Activated CD8-positive, alpha-beta T cell treated with anti-CD3 and anti-CD28 coated beads, Interleukin-2, amount 10 ng/mL, durations not matched to agents 7 days and 5 days (primary cell): Measurements from ENCODE around the gene CRABP2. TPM values are rescaled to one million over a fixed set of nuclear protein-coding genes. Genes with fewer than 3 reads are reported as not detected.
A peak's percentile ranks its signal among the peaks of the same experiment; 100 is the strongest.

Experiments
- ATAC-seq: fragments of 150-1000 bp; cut with Tn5 transposase; one replicate; pipeline ENCODE4 v1.10.0; 2021; ENCODE audit warnings: moderate library complexity
- CTCF ChIA-PET: fragments of 350-600 bp; sonication (Branson Sonifier 250); formaldehyde crosslinking; loops from one replicate; lab custom pipeline; 2021; ENCODE audit warnings: antibody characterized with exemption; lab: Charles Lee
- POLR2A ChIA-PET: fragments of 350-600 bp; sonication (Branson Sonifier 250); formaldehyde crosslinking; loops from one replicate; lab custom pipeline; 2021; ENCODE audit warnings: antibody characterized with exemption; lab: Charles Lee
- DNase-seq: peaks from one replicate; pipeline ENCODE4 v3.0.0-alpha.2; 2020
- H3K27ac Mint-ChIP-seq: one replicate; pipeline ENCODE4 v1.8.0; 2021; ENCODE audit warnings: mild to moderate bottlenecking, mixed read lengths
- H3K27me3 Mint-ChIP-seq: one replicate; pipeline ENCODE4 v1.8.0; 2021; ENCODE audit warnings: low read depth, mixed read lengths
- H3K36me3 Mint-ChIP-seq: one replicate; pipeline ENCODE4 v1.8.0; 2021; ENCODE audit warnings: low read depth, mixed read lengths
- H3K4me1 Mint-ChIP-seq: one replicate; pipeline ENCODE4 v1.8.0; 2021; ENCODE audit warnings: low read depth, mixed read lengths
- H3K4me3 Mint-ChIP-seq: one replicate; pipeline ENCODE4 v1.8.0; 2021; ENCODE audit warnings: mild to moderate bottlenecking, mixed read lengths
- H3K9me3 Mint-ChIP-seq: one replicate; pipeline ENCODE4 v1.8.0; 2022; ENCODE audit warnings: mixed read lengths; ENCODE audit not compliant: insufficient read depth
- total RNA-seq, 2 experiments: library from RNA; stranded (reverse); gene quantifications; one replicate each; pipeline ENCODE4 v1.2.3, GENCODE V29; 2021

CRABP2 gene
- total RNA-seq, 2 experiments from 2014 or later = 1.3 to 1.9 TPM

GRCh38 chr1:156708218-156708661, 2.9 kb upstream of the CRABP2 start:
- ATAC-seq = no peak
- POLR2A ChIA-PET = interaction anchor here (2.4 kb wide), 1 partner anchor 18 kb away, joined by 9 read pairs; no protein-coding TSS in a partner anchor
- H3K9me3 Mint-ChIP-seq = no peaks in the 10 kb centered on the region
- peaks cover 30% of the 10 kb centered on the region for H3K27me3 Mint-ChIP-seq
- CTCF ChIA-PET = interaction anchor here (1.1 to 17.4 kb wide), 5 partner anchors 11 to 126 kb away, joined by 3 to 311 read pairs (median 53); partner anchors contain the start of genes ISG20L2 and METTL25B
- peaks cover 24% of the 10 kb centered on the region for H3K4me1 Mint-ChIP-seq
- H3K36me3 Mint-ChIP-seq = no peaks in the 10 kb centered on the region
- no peak overlapping the region for H3K4me3 Mint-ChIP-seq
- DNase-seq = no peak
- no peak overlapping the region for H3K27ac Mint-ChIP-seq

GRCh38 chr1:156707417-156708217, 2.2 kb upstream of the CRABP2 start:
- H3K27me3 Mint-ChIP-seq = peaks cover 33% of the 10 kb centered on the region
- POLR2A ChIA-PET = interaction anchor here (1.1 to 2.4 kb wide), 3 partner anchors 18 to 31 kb away, joined by 3 to 9 read pairs (median 5); no protein-coding TSS in a partner anchor
- no peaks in the 10 kb centered on the region for H3K9me3 Mint-ChIP-seq
- no peaks in the 10 kb centered on the region for H3K36me3 Mint-ChIP-seq
- ATAC-seq (no peak), DNase-seq (no peak)
- CTCF ChIA-PET = interaction anchor here (0.7 to 17.4 kb wide), 15 partner anchors 10 to 322 kb away, joined by 3 to 311 read pairs (median 15); partner anchors contain the start of genes HAPLN2, INSRR, ISG20L2 and METTL25B
- no peak overlapping the region for H3K27ac Mint-ChIP-seq
- H3K4me3 Mint-ChIP-seq = no peak overlapping the region
- H3K4me1 Mint-ChIP-seq = peaks cover 24% of the 10 kb centered on the region

GRCh38 chr1:156706657-156707416, 1.5 kb upstream of the CRABP2 start:
- ChIA-PET POLR2A (interaction anchor here (1.1 to 2.4 kb wide), 5 partner anchors 17 to 56 kb away, joined by 3 to 9 read pairs (median 5); partner anchors contain the start of genes ISG20L2 and METTL25B), CTCF (interaction anchor here (0.6 to 17.4 kb wide), 28 partner anchors 9 to 321 kb away, joined by 3 to 311 read pairs (median 5); partner anchors contain the start of genes HAPLN2, INSRR, ISG20L2 and METTL25B)
- ATAC-seq (peak; percentile 20), DNase-seq (peak; percentile 32)
- Mint-ChIP-seq H3K27ac (no peak overlapping the region), H3K4me1 (peaks cover 24% of the 10 kb centered on the region), H3K4me3 (peak overlapping the region; percentile 71), H3K9me3 (no peaks in the 10 kb centered on the region), H3K27me3 (peaks cover 33% of the 10 kb centered on the region), H3K36me3 (no peaks in the 10 kb centered on the region)

- POLR2A ChIA-PET = interaction anchor here (1.0 to 2.4 kb wide), 6 partner anchors 16 to 55 kb away, joined by 3 to 9 read pairs (median 5); partner anchors contain the start of genes ISG20L2 and METTL25B
- peak; percentile 65 for ATAC-seq
- CTCF ChIA-PET = interaction anchor here (0.6 to 17.4 kb wide), 30 partner anchors 9 to 423 kb away, joined by 3 to 311 read pairs (median 5); partner anchors contain the start of genes HAPLN2, INSRR, ISG20L2 and METTL25B
Measured at GRCh38 chr1:156705918-156706656, 704 bp upstream of the CRABP2 start.

GRCh38 chr1:156704930-156705320, 458 bp downstream of the CRABP2 start:
- peaks cover 33% of the 10 kb centered on the region for H3K27me3 Mint-ChIP-seq
- H3K36me3 Mint-ChIP-seq = no peaks in the 10 kb centered on the region
- H3K27ac Mint-ChIP-seq = no peak overlapping the region
- H3K4me3 Mint-ChIP-seq = peak overlapping the region; percentile 22
- peaks cover 36% of the 10 kb centered on the region for H3K4me1 Mint-ChIP-seq
- no peak for ATAC-seq
- DNase-seq = no peak
- no peaks in the 10 kb centered on the region for H3K9me3 Mint-ChIP-seq
- CTCF ChIA-PET = interaction anchor here (0.8 to 17.4 kb wide), 12 partner anchors 10 to 177 kb away, joined by 3 to 311 read pairs (median 16); partner anchors contain the start of genes HAPLN2, INSRR, ISG20L2 and METTL25B
- POLR2A ChIA-PET = no interaction called here

More at GRCh38 chr1:156705918-156706656, 704 bp upstream of the CRABP2 start:
- DNase-seq = peak; percentile 70
- Mint-ChIP-seq H3K9me3 (no peaks in the 10 kb centered on the region), H3K27ac (no peak overlapping the region), H3K4me3 (peak overlapping the region; percentile 71), H3K27me3 (peaks cover 33% of the 10 kb centered on the region), H3K36me3 (no peaks in the 10 kb centered on the region), H3K4me1 (peaks cover 28% of the 10 kb centered on the region)

- no peak for DNase-seq
- no peak for ATAC-seq
- H3K36me3 Mint-ChIP-seq = no peaks in the 10 kb centered on the region
- peaks cover 35% of the 10 kb centered on the region for H3K27me3 Mint-ChIP-seq
- CTCF ChIA-PET = interaction anchor here (0.9 to 17.4 kb wide), 5 partner anchors 11 to 187 kb away, joined by 3 to 311 read pairs (median 53); partner anchors contain the start of genes ISG20L2 and METTL25B
- peaks cover 37% of the 10 kb centered on the region for H3K4me1 Mint-ChIP-seq
- H3K4me3 Mint-ChIP-seq = no peak overlapping the region
- H3K27ac Mint-ChIP-seq = no peak overlapping the region
- POLR2A ChIA-PET = no interaction called here
- H3K9me3 Mint-ChIP-seq = no peaks in the 10 kb centered on the region
Measured at GRCh38 chr1:156704166-156704711, 1.1 kb downstream of the CRABP2 start.

- peaks cover 3% of the 10 kb centered on the region for H3K36me3 Mint-ChIP-seq
- no peaks in the 10 kb centered on the region for H3K9me3 Mint-ChIP-seq
- H3K27ac Mint-ChIP-seq = no peak overlapping the region
- H3K4me1 Mint-ChIP-seq = peaks cover 37% of the 10 kb centered on the region
- DNase-seq = no peak
- H3K27me3 Mint-ChIP-seq = peaks cover 38% of the 10 kb centered on the region
- no peak for ATAC-seq
- ChIA-PET CTCF (interaction anchor here (0.9 to 17.4 kb wide), 3 partner anchors 14 to 188 kb away, joined by 3 to 311 read pairs (median 19); no protein-coding TSS in a partner anchor), POLR2A (no interaction called here)
- H3K4me3 Mint-ChIP-seq = no peak overlapping the region
Measured at GRCh38 chr1:156703741-156704140, 1.6 kb downstream of the CRABP2 start.

- POLR2A ChIA-PET = no interaction called here
- DNase-seq (no peak), ATAC-seq (no peak)
- no peak overlapping the region for H3K4me3 Mint-ChIP-seq
- peaks cover 3% of the 10 kb centered on the region for H3K36me3 Mint-ChIP-seq
- peaks cover 37% of the 10 kb centered on the region for H3K4me1 Mint-ChIP-seq
- no peaks in the 10 kb centered on the region for H3K9me3 Mint-ChIP-seq
- H3K27me3 Mint-ChIP-seq = peaks cover 38% of the 10 kb centered on the region
- CTCF ChIA-PET = interaction anchor here (0.9 to 17.4 kb wide), 6 partner anchors 14 to 188 kb away, joined by 3 to 311 read pairs (median 3); no protein-coding TSS in a partner anchor
- no peak overlapping the region for H3K27ac Mint-ChIP-seq
Measured at GRCh38 chr1:156703336-156703735, 2.0 kb downstream of the CRABP2 start.

- DNase-seq (peak; percentile 56), ATAC-seq (peak; percentile 80)
- Mint-ChIP-seq H3K4me3 (no peak overlapping the region), H3K36me3 (peaks cover 3% of the 10 kb centered on the region), H3K4me1 (peaks cover 24% of the 10 kb centered on the region), H3K9me3 (no peaks in the 10 kb centered on the region), H3K27me3 (peaks cover 27% of the 10 kb centered on the region), H3K27ac (no peak overlapping the region)
- CTCF ChIA-PET = interaction anchor here (0.7 to 17.4 kb wide), 6 partner anchors 11 to 189 kb away, joined by 3 to 311 read pairs (median 4); partner anchors contain the start of genes ISG20L2 and METTL25B
- POLR2A ChIA-PET = interaction anchor here (0.6 to 1.4 kb wide), 2 partner anchors 11 to 27 kb away, joined by 3 to 5 read pairs; no protein-coding TSS in a partner anchor
Measured at GRCh38 chr1:156700736-156701531, 4.4 kb downstream of the CRABP2 start.
